ENCODE results near the gene ACTL8.
A peak's percentile ranks its signal among the peaks of the same experiment; 100 is the strongest.

ACTL8 gene

GRCh38 chr1:17732475-17732874 lies 22.7 kb upstream of the ACTL8 start:
- no peak overlapping the region for H3K4me3 ChIP-seq (ENCODE audit: low read depth, low read length)
- no peak for TF ChIP-seq CTCF (IDR thresholded peaks at IDR 0.05; ENCODE audit: low read depth, low read length)
- in situ Hi-C loops (cut with HindIII; ENCODE audit: low sequenced_read_pairs) = no loop called here
- DNase-seq (ENCODE audit: low read depth, low spot score) = peak; percentile 42

- in situ Hi-C loops (cut with HindIII; ENCODE audit: low sequenced_read_pairs) = no loop called here
- H3K4me3 ChIP-seq (ENCODE audit: low read depth, low read length) = no peak overlapping the region
- no peak for TF ChIP-seq CTCF (IDR thresholded peaks at IDR 0.05; ENCODE audit: low read depth, low read length)
- no peak for DNase-seq (ENCODE audit: low read depth, low spot score)
Measured at GRCh38 chr1:17733661-17734060, 21.5 kb upstream of the ACTL8 start.

GRCh38 chr1:17734609-17735008 lies 20.5 kb upstream of the ACTL8 start:
- in situ Hi-C loops (cut with HindIII; ENCODE audit: low sequenced_read_pairs) = no loop called here
- DNase-seq (ENCODE audit: low read depth, low spot score) = no peak
- H3K4me3 ChIP-seq (ENCODE audit: low read depth, low read length) = no peak overlapping the region
- no peak for TF ChIP-seq CTCF (IDR thresholded peaks at IDR 0.05; ENCODE audit: low read depth, low read length)

GRCh38 chr1:17735348-17735747 lies 19.8 kb upstream of the ACTL8 start:
- no peak overlapping the region for H3K4me3 ChIP-seq (ENCODE audit: low read depth, low read length)
- DNase-seq (ENCODE audit: low read depth, low spot score) = no peak
- TF ChIP-seq CTCF (IDR thresholded peaks at IDR 0.05; ENCODE audit: low read depth, low read length) = no peak
- in situ Hi-C loops (cut with HindIII; ENCODE audit: low sequenced_read_pairs) = no loop called here

GRCh38 chr1:17735793-17736192 lies 19.3 kb upstream of the ACTL8 start:
- TF ChIP-seq CTCF (IDR thresholded peaks at IDR 0.05; ENCODE audit: low read depth, low read length) = no peak
- in situ Hi-C loops (cut with HindIII; ENCODE audit: low sequenced_read_pairs) = no loop called here

GRCh38 chr1:17736625-17737024 lies 18.5 kb upstream of the ACTL8 start:
- no peak for DNase-seq (ENCODE audit: low read depth, low spot score)
- no peak overlapping the region for H3K4me3 ChIP-seq (ENCODE audit: low read depth, low read length)
- no peak for TF ChIP-seq CTCF (IDR thresholded peaks at IDR 0.05; ENCODE audit: low read depth, low read length)
- in situ Hi-C loops (cut with HindIII; ENCODE audit: low sequenced_read_pairs) = no loop called here

More at GRCh38 chr1:17735793-17736192, 19.3 kb upstream of the ACTL8 start:
- no peak overlapping the region for H3K4me3 ChIP-seq (ENCODE audit: low read depth, low read length)
- DNase-seq (ENCODE audit: low read depth, low spot score) = no peak

- in situ Hi-C loops (cut with HindIII; ENCODE audit: low sequenced_read_pairs) = no loop called here
- H3K4me3 ChIP-seq (ENCODE audit: low read depth, low read length) = no peak overlapping the region
- no peak for DNase-seq (ENCODE audit: low read depth, low spot score)
- TF ChIP-seq CTCF (IDR thresholded peaks at IDR 0.05; ENCODE audit: low read depth, low read length) = no peak
Measured at GRCh38 chr1:17739050-17739449, 16.1 kb upstream of the ACTL8 start.
